ENCODE measurements around the gene SYNGR1.

- TF ChIP-seq, protein P1, sequence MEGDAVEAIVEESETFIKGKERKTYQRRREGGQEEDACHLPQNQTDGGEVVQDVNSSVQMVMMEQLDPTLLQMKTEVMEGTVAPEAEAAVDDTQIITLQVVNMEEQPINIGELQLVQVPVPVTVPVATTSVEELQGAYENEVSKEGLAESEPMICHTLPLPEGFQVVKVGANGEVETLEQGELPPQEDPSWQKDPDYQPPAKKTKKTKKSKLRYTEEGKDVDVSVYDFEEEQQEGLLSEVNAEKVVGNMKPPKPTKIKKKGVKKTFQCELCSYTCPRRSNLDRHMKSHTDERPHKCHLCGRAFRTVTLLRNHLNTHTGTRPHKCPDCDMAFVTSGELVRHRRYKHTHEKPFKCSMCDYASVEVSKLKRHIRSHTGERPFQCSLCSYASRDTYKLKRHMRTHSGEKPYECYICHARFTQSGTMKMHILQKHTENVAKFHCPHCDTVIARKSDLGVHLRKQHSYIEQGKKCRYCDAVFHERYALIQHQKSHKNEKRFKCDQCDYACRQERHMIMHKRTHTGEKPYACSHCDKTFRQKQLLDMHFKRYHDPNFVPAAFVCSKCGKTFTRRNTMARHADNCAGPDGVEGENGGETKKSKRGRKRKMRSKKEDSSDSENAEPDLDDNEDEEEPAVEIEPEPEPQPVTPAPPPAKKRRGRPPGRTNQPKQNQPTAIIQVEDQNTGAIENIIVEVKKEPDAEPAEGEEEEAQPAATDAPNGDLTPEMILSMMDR (conservative IDR thresholded peaks at IDR 0.05; ENCODE audit: low read depth, low read length) = no peak
- TF ChIP-seq EZH2phosphoT487 (IDR thresholded peaks at IDR 0.05; ENCODE audit: borderline replicate concordance, low read length) = no peak
Observed at GRCh38 chr22:39359659-39360195, 9.9 kb downstream of the SYNGR1 start.

Data from PC-3 (cell line).